ENCODE measurements around the gene PKN3. TPM values are rescaled to one million over a fixed set of nuclear protein-coding genes. Genes with fewer than 3 reads are reported as not detected.
A peak's percentile ranks its signal among the peaks of the same experiment; 100 is the strongest.

PKN3 gene
- total and polyA plus RNA-seq, 2 of the 13 experiments (the other 11 are each of a cell fraction or from before 2014, with no cell fraction given), result 10.5 to 13.2 TPM

- TF ChIP-seq ZBTB40 (IDR thresholded peaks at IDR 0.05) (no peak), ZBTB40 (CRISPR knock-in tag; IDR thresholded peaks at IDR 0.05) (no peak), REPIN1 (CRISPR knock-in tag; IDR thresholded peaks at IDR 0.05; ENCODE audit: borderline replicate concordance, low read depth) (peak; percentile 51; the same call in 1 of the 2 replicates), ZNF510 (CRISPR knock-in tag; IDR thresholded peaks at IDR 0.05; ENCODE audit: low read depth) (no peak), ZNF646 (CRISPR knock-in tag; IDR thresholded peaks at IDR 0.05) (no peak), ZFX (CRISPR knock-in tag; IDR thresholded peaks at IDR 0.05; ENCODE audit: low read depth) (peak; percentile 82), SIX1 (CRISPR knock-in tag; IDR thresholded peaks at IDR 0.05; ENCODE audit: borderline replicate concordance) (no peak), GABPA (IDR thresholded peaks at IDR 0.05; ENCODE audit: low read depth, low read length) (peak; percentile 45), GABPA (CRISPR knock-in tag; IDR thresholded peaks at IDR 0.05; ENCODE audit: low read depth) (peak; percentile 47), TOPORS (CRISPR knock-in tag; IDR thresholded peaks at IDR 0.05) (no peak), ATF3 (CRISPR knock-in tag; IDR thresholded peaks at IDR 0.05) (0 out of 2 replicates have a peak, but pooled peaks have one; percentile 1), CCDC6 (CRISPR knock-in tag; IDR thresholded peaks at IDR 0.05) (no peak), ELF3 (CRISPR knock-in tag; IDR thresholded peaks at IDR 0.05) (peak; percentile 81)
Measured at GRCh38 chr9:128723866-128724743, 21.8 kb downstream of the PKN3 start, which contains the start of gene ZDHHC12 (continued).
